GM06990 (cell line): ENCODE results near the gene S100A14.

ENCODE experiments used
- DNase-seq: peaks from one replicate; pipeline ENCODE4 v3.0.0-alpha.2; 2011; ENCODE audit not compliant: insufficient read length; ENCODE audit errors: extremely low read depth
- H3K27me3 ChIP-seq: replicated peaks from 2 replicates; pipeline ENCODE4 v1.6.0; 2011; ENCODE audit warnings: low read length; ENCODE audit not compliant: control insufficient read depth, insufficient read depth
- H3K36me3 ChIP-seq: 2 replicates; pipeline ENCODE4 v1.5.1; 2011; ENCODE audit warnings: low read length; ENCODE audit not compliant: control insufficient read depth, insufficient read depth
- H3K4me3 ChIP-seq: replicated peaks from 2 replicates; pipeline ENCODE4 v1.5.1; 2011; ENCODE audit warnings: low read depth, mild to moderate bottlenecking, control low read depth, low read length
- CTCF ChIP-seq: IDR thresholded peaks from 2 replicates; pipeline ENCODE4 v1.5.1; 2011; ENCODE audit warnings: low read length, control low read depth, mild to moderate bottlenecking, inconsistent platforms; ENCODE audit not compliant: insufficient read depth, poor library complexity, severe bottlenecking

Gene S100A14

GRCh38 chr1:153610334-153610733 lies 5.8 kb downstream of the S100A14 start:
- H3K36me3 ChIP-seq: no peaks in the 10 kb centered on the region
- no peak for TF ChIP-seq CTCF
- H3K27me3 ChIP-seq: no peaks in the 10 kb centered on the region; the same call in 1 of the 2 replicates
- no peak for DNase-seq
- no peak overlapping the region for H3K4me3 ChIP-seq

- Histone ChIP-seq H3K27me3 (no peaks in the 10 kb centered on the region; the same call in 1 of the 2 replicates), H3K4me3 (no peak overlapping the region), H3K36me3 (no peaks in the 10 kb centered on the region)
- TF ChIP-seq CTCF: no peak
- no peak for DNase-seq
These were observed 6.6 kb downstream of the S100A14 start for GRCh38 chr1:153609585-153609907.

GRCh38 chr1:153608742-153609584 lies 7.2 kb downstream of the S100A14 start:
- no peak for DNase-seq
- Histone ChIP-seq H3K27me3 (no peaks in the 10 kb centered on the region; the same call in 1 of the 2 replicates), H3K4me3 (no peak overlapping the region), H3K36me3 (no peaks in the 10 kb centered on the region)
- no peak for TF ChIP-seq CTCF

GRCh38 chr1:153608089-153608682 lies 7.9 kb downstream of the S100A14 start:
- H3K27me3 ChIP-seq: no peaks in the 10 kb centered on the region; the same call in 1 of the 2 replicates
- no peak for TF ChIP-seq CTCF
- no peaks in the 10 kb centered on the region for H3K36me3 ChIP-seq
- no peak for DNase-seq
- H3K4me3 ChIP-seq: no peak overlapping the region

GRCh38 chr1:153607381-153607780 lies 8.7 kb downstream of the S100A14 start:
- Histone ChIP-seq H3K36me3 (no peaks in the 10 kb centered on the region), H3K4me3 (no peak overlapping the region), H3K27me3 (no peaks in the 10 kb centered on the region; the same call in 1 of the 2 replicates)
- DNase-seq: no peak
- TF ChIP-seq CTCF: no peak
